Transverse colon (tissue), 4 donors: ENCODE results near the gene RFPL2. TPM values are rescaled to one million over a fixed set of nuclear protein-coding genes. Genes with fewer than 3 reads are reported as not detected.

Experiments used
- DNase-seq: peaks from one replicate; pipeline ENCODE4 v3.0.0-alpha.2; 2019
- H3K27ac ChIP-seq, 4 donors: fragments of 200-600 bp; sonication (generic); 2 replicates each; pipeline ENCODE4 v1.5.1; 2016 to 2018; ENCODE audit warnings: inconsistent platforms in 4 of 4
- H3K27me3 ChIP-seq: fragments of 200-600 bp; sonication (generic); 2 replicates; pipeline ENCODE4 v1.5.1; 2017; ENCODE audit warnings: inconsistent platforms
- H3K36me3 ChIP-seq, 4 donors: fragments of 200-600 bp; sonication (generic); 2 replicates each; pipeline ENCODE4 v1.5.1; 2017 to 2019; ENCODE audit warnings: inconsistent platforms in 4 of 4
- H3K4me1 ChIP-seq, 4 donors: fragments of 200-600 bp; sonication (generic); 2 replicates each; pipeline ENCODE4 v1.5.1; 2017 to 2020; ENCODE audit warnings: inconsistent platforms in 4 of 4
- H3K4me3 ChIP-seq, 4 donors: fragments of 200-600 bp; sonication (generic); 1 replicate in 1 of 4; 2 replicates in 3 of 4; pipeline versions ENCODE4 v1.5.1 to v1.6.1; 2017 to 2019; ENCODE audit warnings: inconsistent platforms in 4 of 4
- H3K9me3 ChIP-seq, 2 donors: fragments of 200-600 bp; sonication (generic); 2 replicates each; pipeline ENCODE4 v1.5.1; 2017 to 2019; ENCODE audit warnings: inconsistent platforms in 2 of 2
- CTCF ChIP-seq, 5 experiments: fragments of 200-600 bp in 3 of 5; fragments of 450-650 bp in 2 of 5; sonication (generic) in 3 of 5; IDR thresholded peaks; 1 replicate in 2 of 5; 2 replicates in 3 of 5; pipeline ENCODE4 v1.5.1; 2016 to 2017; ENCODE audit warnings: antibody characterized with exemption in 5 of 5, inconsistent platforms in 3 of 5, mild to moderate bottlenecking in 2 of 5, moderate library complexity in 1 of 5
- EP300 ChIP-seq: sonication (generic); formaldehyde crosslinking; IDR thresholded peaks from one replicate; pipeline ENCODE4 v1.6.1; 2017; ENCODE audit warnings: antibody characterized with exemption, low read depth
- POLR2A ChIP-seq: fragments of 450-650 bp; IDR thresholded peaks from one replicate; pipeline ENCODE4 v1.6.1; 2016; ENCODE audit warnings: antibody characterized with exemption, mild to moderate bottlenecking, moderate library complexity
- POLR2AphosphoS5 ChIP-seq, 3 donors: sonication (generic); formaldehyde crosslinking; IDR thresholded peaks; one replicate each; pipeline ENCODE4 v1.6.1; 2016; ENCODE audit warnings: antibody characterized with exemption in 3 of 3
- WGBS, 2 donors: methylation state at CpG; one replicate each; pipeline ENCODE4 v1.1.5; 2018; ENCODE audit warnings: low coverage in 1 of 2; 5-methylcytosine and 5-hydroxymethylcytosine counted together
- in situ Hi-C, 4 donors: fragments of 200-750 bp; cut with MboI; loops; one replicate each; pipeline versions ENCODE4 v1.15.0 to v1.15.1; 2017; ENCODE audit warnings: low sequenced_read_pairs in 3 of 4, low pct_ligation_motif_present in 1 of 4, low pct_unique_long_range_greater_than_20kb in 1 of 4
- intact Hi-C: fragments of 100-400 bp; cut with DNase I; formaldehyde crosslinking; loops from one replicate; pipeline ENCODE4 v1.15.1; 2023; ENCODE audit warnings: low total_unique reads
- total RNA-seq, 4 donors: library from RNA; depleted of rRNA; stranded (reverse); fragments of >200 nt; gene quantifications; one replicate each; pipeline ENCODE4 v1.1.0, GENCODE V29; 2016

The RFPL2 gene
- total RNA-seq, 4 donors from 2014 or later: not detected

GRCh38 chr22:32185821-32186220 lies 19.1 kb downstream of the RFPL2 start:
- no peak for DNase-seq
- in situ Hi-C loops: no loop called here

GRCh38 chr22:32183625-32184024 lies 21.2 kb downstream of the RFPL2 start:
- peaks cover 16% of the 10 kb centered on the region for H3K27me3 ChIP-seq
- no peaks in the 10 kb centered on the region for H3K9me3 ChIP-seq
- no peak for DNase-seq
- in situ Hi-C loops (no loop called here), intact Hi-C loops (no loop called here)
- H3K36me3 ChIP-seq: no peaks in the 10 kb centered on the region
- 62 to 66% methylated on average over 3 of the region's 3 CpGs for WGBS, 2 donors
- H3K4me1 ChIP-seq: no peaks in the 10 kb centered on the region
- H3K4me3 ChIP-seq: no peak overlapping the region
- TF ChIP-seq POLR2A (no peak), CTCF (IDR thresholded peaks at IDR 0.05) (no peak), EP300 (no peak), POLR2AphosphoS5 (IDR thresholded peaks at IDR 0.05) (no peak)
- no peak overlapping the region for H3K27ac ChIP-seq

More at GRCh38 chr22:32185821-32186220, 19.1 kb downstream of the RFPL2 start:
- Histone ChIP-seq H3K4me1 (no peaks in the 10 kb centered on the region), H3K4me3 (no peak overlapping the region), H3K27ac (no peak overlapping the region), H3K9me3 (no peaks in the 10 kb centered on the region), H3K27me3 (peaks cover 4% of the 10 kb centered on the region), H3K36me3 (no peaks in the 10 kb centered on the region)
- WGBS, 2 donors: 78% methylated on average over 3 of the region's 3 CpGs; no CpG with 5 or more reads in 1 of the 2 donors
- intact Hi-C loops: no loop called here
- TF ChIP-seq CTCF (IDR thresholded peaks at IDR 0.05): no peak
- TF ChIP-seq EP300: no peak
- no peak for TF ChIP-seq POLR2A

- no peak overlapping the region for H3K4me3 ChIP-seq
- H3K27me3 ChIP-seq: peaks cover 40% of the 10 kb centered on the region
- no peak overlapping the region for H3K27ac ChIP-seq
- intact Hi-C loops: no loop called here
- TF ChIP-seq CTCF (IDR thresholded peaks at IDR 0.05) (no peak), POLR2AphosphoS5 (IDR thresholded peaks at IDR 0.05) (no peak), POLR2A (no peak), EP300 (no peak)
- no peaks in the 10 kb centered on the region for H3K9me3 ChIP-seq
- peaks cover 0 to 3% (median 0%) of the 10 kb centered on the region in 4 donors for H3K4me1 ChIP-seq
- WGBS, 2 donors: 20 to 77% methylated on average over 1 to 6 of the region's 6 CpGs
- DNase-seq: no peak
- in situ Hi-C loops: no loop called here
- H3K36me3 ChIP-seq: no peaks in the 10 kb centered on the region
Measured at GRCh38 chr22:32181043-32181442, 23.8 kb downstream of the RFPL2 start.

GRCh38 chr22:32177221-32177765 lies 27.6 kb downstream of the RFPL2 start:
- no peaks in the 10 kb centered on the region for H3K36me3 ChIP-seq
- no peaks in the 10 kb centered on the region for H3K9me3 ChIP-seq
- in situ Hi-C loops: no loop called here
- peaks cover 59% of the 10 kb centered on the region for H3K27me3 ChIP-seq
- 86 to 92% methylated on average over 2 to 8 of the region's 8 CpGs for WGBS, 2 donors
- no peak overlapping the region for H3K4me3 ChIP-seq
- no peak for TF ChIP-seq POLR2AphosphoS5 (IDR thresholded peaks at IDR 0.05)
- TF ChIP-seq EP300: no peak
- no peak for TF ChIP-seq POLR2A
- TF ChIP-seq CTCF (IDR thresholded peaks at IDR 0.05): no peak
- no peak for DNase-seq
- H3K4me1 ChIP-seq: peaks cover 0 to 6% (median 2%) of the 10 kb centered on the region in 4 donors
- intact Hi-C loops: no loop called here
- H3K27ac ChIP-seq: no peak overlapping the region
